ENCODE results near the gene FCGBP.
"Not testable (repeated sequence)": the region's sequence is repeated elsewhere in the genome, so short reads cannot be mapped to it uniquely, and the experiment has no call there.

The FCGBP gene

DNA sequence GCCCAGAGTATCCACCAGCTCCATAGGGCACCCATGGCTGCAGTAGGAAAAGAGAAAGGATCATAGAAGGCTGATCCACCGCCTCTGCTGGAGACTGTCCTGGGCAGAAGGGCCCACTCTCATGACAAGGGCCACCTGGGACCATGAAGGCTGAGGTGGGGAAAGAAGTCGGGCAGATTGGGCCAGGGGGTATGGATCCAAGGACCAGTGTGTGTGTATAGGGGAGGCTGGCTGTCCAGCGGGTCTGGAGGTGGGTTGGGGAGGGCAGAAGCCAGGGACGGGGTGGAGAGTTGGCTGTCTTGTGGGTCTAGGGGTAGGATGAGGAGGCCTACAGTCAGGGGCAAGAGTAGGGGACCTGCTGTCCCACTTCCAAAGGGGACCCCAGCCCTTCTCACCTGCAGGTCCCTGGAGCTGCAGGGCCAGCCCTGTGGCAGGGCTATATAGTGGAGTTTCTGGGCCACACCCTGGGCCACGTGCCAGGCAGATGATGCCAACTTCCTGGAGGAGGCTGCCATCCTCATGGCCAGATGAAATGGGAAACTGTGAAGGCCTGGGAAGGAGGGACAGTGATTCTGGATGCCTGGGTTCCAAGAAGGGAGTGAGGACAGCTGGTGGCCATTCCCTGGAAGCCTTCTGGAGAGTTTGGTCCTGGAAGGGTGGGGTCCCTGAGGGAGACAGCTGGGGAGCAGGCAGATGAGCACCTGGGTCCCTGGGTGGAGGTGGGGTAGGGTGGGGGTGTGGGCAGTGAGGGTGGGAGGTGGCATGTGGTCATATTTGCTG, at the start of gene FCGBP:
TSS of gene FCGBP (minus strand) at position 51 of the 780 bp plus-strand sequence.
- DNase-seq, result no peak

DNA sequence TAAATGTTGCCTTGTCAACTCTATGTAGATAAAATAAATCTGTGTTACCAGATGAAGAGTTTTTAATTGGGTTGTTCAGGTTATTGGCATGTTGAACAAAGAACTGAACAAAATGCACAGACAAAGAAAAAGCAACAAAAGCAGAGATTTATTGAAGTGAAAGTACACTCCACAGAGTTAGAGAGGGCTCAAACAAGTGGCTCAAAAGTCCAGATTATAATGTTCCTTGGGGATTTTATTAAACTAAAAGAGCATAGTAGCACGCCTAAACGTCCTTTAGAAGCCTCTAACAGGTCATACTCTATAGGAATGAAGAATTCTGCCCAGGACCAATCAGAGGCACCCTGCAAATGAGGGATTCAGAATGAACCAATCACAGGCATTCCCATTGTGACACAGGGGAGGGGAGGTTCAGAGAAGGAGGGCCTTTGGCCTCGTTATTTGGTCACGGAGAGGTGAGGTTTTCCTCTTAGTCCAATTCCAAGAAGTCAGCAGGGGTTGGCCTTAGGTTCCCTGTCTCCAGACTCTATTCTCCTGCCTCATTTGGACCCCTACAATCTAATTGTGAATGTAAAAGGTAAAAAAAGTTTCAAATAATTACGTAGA, 49.4 kb upstream of the FCGBP start:
- no peak for DNase-seq

DNA sequence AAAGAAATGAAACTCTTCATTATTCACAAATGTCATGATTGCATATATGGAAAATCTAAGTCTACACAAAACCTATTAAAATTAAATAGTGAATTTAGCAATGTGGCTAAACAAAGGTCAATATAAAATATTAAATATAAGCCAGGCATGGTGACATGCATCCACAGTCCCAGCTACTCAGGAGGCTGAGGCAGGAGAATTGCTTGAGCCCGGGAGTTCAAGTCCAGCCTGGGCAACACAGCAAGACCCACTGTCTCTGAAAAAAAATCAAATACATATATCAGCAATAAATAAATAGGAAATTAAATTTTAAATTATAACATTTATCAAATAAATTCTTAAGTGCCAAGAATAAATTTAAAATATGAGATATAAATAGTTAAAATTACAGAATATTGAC, 48.4 kb upstream of the FCGBP start:
- no peak for DNase-seq

DNA sequence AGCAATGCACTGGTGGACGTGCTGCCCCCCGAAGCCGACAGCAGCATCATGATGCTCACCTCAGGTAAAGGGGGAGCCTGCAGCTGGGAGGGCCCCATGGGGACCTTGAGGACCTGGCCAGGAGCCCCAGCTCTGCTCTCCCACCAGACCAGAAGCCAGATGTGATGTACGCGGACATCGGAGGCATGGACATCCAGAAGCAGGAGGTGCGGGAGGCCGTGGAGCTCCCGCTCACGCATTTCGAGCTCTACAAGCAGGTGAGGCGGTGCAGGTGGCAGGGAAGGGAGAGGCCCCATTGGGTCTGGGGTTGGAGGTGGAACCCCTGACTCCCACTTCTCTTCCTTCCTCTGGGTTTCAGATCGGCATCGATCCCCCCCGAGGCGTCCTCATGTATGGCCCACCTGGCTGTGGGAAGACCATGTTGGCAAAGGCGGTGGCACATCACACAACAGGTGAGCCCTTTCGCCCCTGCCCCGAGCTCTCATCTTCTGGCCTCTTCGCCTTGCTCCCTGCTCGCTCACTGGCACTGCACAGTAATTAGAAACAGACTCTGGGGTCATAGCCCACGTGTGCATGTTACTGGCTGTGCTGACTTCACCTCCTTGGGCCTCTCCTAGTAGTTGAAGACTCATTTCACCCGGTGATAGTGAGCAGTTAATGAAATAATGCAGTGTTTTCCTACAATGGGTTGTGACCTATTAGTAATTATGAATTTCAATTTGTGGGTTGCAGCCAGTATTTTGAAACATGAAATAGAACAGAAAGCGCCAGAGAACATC, 40.1 kb upstream of the FCGBP start:
- no peak for DNase-seq

DNA sequence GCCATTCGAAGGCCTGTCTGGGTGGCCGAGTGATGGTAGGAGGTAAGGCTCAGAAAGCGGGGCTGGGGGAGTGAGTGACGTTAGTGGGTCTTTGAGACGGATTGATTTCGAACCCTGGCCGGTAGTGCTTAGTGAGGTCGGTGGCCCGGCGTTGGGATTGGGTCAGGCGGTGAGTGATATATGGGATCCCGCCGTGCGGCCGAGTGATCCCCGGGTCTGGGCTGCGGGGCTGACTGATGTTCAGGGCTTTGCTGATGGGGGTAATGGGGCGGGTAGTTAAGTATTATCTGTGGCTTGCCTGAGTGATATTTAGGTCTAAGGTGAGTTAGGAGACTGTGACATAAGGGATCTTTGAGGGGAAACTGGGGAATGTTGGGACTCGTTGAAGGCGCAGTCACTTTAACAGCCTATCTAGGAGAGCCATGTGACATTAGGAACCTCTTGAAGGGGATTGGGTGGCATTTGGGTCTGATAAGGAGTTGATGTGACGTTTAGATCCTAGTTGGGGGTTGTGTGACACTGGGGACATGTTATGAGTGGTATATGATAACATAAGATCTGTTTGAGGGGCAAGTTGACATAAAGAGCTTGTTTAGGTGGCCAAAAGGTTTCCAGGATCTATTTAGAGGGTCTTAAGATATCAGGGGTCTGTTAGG, 37.1 kb upstream of the FCGBP start:
- no peak for DNase-seq

DNA sequence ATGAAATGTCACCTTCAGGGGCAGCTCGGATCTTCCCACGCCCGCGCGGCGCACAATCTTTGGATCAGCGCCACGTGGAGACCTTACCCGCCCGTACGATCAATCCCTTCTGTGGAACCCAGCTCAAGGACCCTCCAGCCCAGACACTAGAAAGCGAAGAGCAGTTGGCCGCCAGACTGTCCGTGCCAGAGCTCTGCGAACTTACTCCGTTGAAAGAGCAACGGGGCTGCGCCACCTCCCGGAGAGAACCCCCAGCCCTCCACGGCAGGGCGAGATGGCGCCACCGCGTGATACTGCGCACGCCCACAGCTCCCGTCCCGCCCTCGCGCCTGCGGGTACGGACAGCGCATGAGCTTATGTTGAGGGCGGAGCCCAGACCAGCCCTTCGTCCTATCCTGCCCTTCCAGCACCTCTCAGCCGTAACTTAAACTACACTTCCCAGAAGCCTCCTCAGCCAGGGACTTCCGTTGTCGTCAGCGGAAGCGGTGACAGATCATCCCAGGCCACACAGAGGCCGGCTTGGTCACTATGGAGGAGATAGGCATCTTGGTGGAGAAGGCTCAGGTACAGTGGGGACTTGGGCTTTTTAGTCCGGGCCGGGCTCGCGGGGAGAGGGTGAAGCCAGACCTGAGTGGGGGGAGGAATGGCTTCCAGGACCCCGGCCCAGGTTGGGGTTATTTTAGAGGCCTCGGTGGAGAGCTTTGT, 36.4 kb upstream of the FCGBP start, which contains the start of gene PSMC4:
TSS of gene PSMC4 (plus strand) at position 491 of the 705 bp plus-strand sequence. CDS start at position 529, 38 bp downstream.
- DNase-seq, result peak; percentile 100

DNA sequence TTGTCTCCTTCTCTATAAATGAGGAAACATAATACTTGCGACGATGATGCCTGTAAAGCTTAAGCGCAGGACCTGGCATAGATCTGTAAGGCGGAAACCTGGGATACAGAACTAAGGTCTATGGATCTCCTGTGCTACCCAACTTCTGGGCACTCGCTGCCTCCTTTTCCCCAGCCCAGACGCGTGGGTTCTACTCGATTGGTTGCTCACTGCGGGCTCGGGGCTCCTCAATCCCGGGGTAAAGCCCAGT, 35.9 kb upstream of the FCGBP start:
- DNase-seq, result no peak

DNA sequence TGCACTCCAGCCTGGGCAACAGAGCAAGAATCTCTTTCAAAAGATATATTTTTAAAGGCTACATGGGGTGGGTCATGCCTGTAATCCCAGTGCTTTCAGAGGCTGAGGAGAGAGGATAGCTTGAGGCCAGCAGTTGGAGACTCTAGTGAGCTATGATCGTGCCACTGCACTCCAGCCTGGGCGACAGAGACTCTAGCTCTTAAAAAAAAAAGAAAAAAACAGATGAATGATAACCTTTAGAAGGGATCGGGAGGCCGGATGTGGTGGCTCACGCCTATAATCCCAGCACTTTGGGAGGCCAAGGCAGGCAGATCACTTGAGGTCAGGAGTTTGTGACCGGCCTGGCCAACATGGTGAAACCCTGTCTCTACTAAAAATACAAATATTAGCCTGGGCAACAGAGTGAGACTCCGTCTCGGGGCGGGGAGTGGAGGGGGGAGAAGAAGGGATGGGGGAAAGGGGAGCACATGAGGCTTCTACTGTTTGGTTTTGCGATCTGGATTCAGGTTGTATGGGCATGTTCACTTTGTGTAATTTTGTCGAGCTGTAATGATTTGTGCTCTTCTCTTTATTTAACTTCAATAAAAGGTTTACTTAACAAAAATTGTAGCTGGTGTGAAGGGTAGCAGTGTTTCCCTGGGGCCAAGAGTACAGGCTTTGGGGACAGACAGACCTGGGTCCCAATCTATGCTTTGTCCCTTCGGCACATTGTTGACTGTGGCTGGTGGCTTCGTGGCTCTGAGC, 35.4 kb upstream of the FCGBP start:
- DNase-seq, result peak; percentile 72

DNA sequence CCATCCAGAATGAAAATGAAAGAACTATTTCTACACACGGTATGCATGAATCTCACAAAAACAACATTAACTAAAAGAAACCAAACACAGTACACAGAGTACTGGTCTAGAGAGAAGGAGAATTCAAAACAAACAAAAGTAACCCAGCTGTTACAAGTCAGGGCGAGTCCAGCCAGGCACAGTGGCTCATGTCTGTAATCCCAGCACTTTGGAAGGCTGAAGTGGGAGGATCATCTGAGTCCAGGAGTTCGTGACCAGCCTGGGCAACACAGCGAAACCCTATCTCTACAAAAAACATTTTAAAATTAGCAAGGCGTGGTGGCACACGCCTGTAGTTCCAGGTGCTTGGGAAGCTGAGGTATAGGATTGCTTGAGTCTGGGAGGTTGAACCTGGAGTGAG, 34.8 kb upstream of the FCGBP start:
- DNase-seq, result peak; percentile 58

DNA sequence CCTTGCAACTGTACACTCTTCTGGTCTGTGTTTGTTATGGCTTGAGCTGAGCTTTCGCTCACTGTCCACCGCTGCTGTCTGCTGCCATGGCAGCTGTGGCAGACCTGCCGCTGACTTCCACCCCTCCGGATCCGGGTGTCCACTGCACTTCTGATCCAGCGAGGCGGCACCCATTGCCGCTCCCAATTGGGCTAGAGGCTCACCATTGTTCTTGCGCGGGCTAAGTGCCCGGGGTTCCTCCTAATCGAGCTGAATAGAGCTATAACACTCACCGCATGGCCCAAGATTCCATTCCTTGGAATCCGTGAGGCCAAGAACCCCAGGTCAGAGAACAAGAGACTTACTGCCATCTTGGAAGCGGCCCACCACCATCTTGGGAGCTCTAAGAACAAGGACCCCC, 34.4 kb upstream of the FCGBP start:
- peak; percentile 51 for DNase-seq

DNA sequence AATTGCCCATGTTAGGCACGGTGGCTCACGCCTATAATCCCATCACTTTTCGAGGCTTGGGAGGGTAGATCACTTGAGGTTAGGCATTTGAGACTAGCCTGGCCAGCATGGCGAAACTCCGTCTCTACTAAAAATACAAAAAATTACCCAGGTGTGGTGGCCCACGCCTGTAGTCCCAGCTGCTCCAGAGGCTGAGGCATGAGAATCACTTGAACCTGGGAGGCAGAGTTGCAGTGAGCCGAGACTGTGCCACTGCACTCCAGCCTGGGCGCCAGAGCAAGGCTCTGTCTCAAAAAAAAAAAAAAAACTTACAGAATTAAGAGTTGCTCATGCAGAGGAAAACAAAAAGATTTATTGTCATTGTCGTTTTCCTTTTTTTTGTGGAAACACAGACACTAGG, 33.1 kb upstream of the FCGBP start:
- DNase-seq, result peak; percentile 42

DNA sequence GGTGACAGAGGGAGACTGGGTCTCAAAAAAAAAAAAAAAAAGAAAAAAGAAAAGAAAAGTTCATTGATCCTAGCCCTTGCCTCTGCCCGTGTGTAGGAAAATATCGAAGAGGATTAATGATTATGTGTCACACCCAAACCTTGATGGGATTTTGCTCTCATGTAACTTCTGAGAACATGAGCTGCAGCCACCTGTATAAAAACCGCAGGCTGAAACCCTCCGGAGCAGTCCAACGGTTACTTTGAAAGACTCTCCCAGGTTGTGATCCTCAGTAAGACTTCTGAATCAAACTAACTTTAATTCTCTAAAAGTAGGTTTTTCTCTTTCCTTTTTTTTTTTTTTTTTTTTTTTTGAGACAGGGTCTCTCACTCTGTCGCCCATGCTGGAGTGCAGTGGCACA, 32.2 kb upstream of the FCGBP start:
- no peak for DNase-seq

DNA sequence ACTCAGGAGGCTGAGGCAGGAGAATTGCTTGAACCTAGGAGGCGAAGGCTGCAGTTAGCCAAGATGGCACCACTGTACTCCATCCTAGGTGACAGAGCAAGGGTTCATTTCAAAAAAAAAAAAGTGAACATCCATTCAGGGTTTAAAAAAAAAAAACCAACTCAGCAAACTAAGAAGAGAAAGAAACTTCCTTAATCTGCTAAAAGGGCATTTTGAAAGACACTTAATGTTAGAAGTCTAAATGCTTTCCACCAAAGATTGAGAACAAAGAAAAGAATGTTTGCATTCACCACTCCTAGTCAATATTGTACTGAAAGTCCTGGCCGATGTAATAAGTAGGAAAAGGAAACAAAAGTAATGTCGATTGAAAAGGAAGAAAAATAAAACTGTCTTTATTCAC, 29.5 kb upstream of the FCGBP start:
- DNase-seq, result no peak

DNA sequence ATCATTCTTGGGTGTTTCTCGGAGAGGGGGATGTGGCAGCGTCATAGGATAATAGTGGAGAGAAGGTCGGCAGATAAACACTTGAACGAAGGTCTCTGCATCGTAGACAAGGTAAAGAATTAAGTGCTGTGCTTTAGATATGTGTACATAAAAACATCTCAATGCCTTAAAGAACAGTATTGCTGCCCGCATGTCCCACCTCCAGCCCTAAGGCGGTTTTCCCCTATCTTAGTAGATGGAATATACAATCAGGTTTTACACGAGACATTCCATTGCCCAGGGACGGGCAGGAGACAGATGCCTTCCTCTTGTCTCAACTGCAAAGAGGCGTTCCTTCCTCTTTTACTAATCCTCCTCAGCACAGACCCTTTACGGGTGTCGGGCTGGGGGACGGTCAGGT, 25.0 kb upstream of the FCGBP start:
- DNase-seq, result not testable (repeated sequence)

DNA sequence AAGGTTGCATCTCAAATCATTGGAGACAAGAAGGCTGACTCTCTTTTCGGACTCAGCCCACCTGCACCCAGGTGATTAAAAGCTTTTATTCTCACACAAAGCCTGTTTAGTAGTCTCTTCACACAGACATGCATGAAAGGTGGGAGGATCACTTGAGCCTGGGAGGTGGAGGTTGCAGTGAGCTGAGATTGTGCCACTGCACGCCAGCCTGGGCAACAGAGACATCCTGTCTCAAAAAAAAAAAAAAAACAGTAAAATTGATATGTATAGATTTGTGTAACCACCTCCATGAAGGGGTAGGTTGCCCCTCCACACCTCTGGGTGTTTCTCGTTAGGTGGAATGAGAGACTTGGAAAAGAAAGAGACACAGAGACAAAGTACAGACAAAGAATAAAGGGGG, 24.5 kb upstream of the FCGBP start:
- peak; percentile 62 for DNase-seq

DNA sequence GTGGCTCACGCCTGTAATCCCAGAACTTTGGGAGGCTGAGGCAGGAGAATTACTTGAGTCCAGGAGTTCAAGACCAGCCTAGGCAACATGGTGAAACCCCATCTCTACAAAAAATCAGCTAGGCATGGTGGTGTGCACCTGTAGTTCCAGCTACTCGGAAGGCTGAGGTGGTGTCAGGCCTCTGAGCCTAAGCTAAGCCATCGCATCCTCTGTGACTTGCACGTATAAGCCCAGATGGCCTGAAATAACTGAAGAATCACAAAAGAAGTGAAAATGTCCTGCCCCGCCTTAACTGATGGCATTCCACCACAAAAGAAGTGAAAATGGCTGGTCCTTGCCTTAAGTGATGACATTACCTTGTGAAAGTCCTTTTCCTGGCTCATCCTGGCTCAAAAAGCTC, 23.5 kb upstream of the FCGBP start:
- DNase-seq, result peak; percentile 31

DNA sequence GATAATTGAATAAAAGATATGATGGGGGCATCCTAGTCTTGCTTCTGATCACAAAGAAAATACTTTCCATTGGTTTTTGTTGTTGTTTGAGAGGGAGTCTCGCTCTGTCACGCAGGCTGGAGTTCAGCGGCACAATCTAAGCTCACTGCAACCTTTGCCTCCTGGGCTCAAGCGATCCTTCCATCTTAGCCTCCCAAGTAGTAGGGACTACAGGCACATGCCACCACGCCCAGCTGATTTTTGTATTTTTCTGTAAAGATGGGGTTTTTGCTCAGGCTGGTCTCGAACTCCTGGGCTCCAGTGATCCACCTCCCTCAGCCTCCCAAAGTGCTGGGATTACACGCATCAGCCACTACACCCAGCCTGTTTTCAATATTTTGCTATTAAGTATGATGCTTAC, 19.5 kb upstream of the FCGBP start:
- peak; percentile 55 for DNase-seq

DNA sequence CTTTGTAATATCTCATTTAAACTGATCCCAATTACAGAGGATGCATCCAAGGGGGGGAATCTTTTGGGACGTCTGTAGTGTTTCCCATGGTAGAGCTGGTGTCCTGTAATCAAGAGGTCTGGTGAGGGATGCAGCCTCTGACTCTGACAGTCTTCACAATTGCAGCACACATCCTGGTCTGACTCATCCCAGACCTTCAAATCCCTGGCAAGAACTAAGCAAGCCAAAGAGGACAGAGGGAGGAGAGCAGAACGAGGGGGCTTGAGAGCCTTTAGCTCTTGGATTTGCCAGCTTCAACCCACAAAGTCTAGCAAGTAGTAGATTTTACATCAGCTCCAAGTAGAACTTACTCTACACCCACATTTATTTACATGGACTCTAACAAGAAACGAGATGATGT, 17.3 kb upstream of the FCGBP start:
- DNase-seq, result no peak

DNA sequence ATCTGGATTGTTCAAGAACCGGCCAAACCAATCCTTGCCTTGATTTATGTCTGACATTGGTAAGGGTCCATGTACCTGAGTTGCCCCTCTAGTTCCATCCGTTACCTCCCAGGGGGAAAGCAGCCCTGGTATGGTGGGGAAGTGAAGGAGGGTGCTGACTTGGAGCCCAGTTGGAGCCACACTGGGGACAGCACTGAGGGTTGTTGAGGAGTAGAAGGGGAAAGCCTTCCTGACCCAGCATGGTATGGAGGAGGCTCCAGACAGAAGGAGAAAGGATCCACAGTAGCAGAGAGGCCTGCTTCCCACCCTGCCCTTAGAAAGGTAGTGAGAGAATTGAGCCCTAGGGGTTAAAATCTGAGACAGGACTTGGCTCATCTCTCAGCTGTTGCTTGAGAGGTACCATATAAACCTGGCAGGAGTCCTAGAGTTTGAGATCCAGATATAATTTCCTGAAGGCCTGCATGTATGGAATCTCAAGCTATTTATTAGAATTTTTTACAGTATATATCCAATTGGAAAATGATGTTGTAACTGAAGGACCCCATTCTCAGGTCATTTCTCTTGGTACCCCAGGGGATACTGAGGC, 16.7 kb upstream of the FCGBP start:
- DNase-seq, result no peak

DNA sequence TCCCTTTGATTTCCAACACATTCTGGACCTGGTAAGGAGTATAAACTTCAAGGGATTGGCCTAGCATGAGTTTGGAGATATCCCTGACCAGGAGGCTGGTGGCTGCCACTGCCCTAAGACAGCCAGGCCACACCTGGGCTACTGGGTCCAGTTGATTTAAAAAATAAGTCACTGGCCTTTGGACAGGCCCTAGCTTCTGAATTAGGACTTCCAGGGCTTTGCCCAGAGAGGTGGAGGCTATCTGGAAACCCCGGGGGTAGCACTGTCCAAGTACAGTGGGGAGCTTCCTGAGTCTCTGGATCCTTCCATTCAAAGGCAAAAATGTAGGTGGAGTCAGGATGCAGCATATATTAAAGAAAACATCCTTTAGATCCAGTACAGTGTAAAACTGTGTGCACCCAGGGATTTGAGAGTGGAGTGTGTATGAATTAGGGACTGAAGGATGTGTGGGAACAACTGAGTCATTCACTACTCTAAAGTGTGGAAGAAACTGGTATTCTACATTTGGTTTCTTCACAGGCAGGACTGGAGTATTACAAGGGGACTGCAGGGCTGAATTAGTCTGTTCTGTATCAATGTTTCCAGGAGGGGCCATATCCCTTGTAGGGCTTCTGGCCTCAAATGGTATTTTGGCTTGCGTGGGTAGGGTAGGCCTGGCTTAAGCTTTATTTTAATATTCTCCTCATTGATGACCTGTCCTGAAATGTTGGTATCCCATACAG, 14.8 kb upstream of the FCGBP start:
- no peak for DNase-seq

DNA sequence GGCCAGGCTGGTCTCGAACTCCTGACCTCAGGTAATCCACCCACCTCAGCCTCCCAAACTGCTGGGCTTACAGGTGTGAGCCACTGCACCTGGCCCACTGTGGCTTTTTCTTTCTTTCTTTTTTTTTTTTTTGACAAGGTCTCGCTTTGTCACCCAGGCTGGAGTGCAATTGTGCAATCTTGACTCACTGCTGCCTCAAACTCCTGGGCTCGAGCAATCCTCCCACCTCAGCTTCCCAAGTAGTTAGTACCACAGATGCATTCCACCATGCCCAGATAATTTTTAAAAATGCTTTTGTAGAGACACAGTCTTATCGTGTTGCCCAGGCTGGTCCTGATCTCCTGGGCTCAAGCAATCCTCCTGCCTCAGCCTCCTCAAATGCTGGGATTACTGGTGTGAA, 12.1 kb upstream of the FCGBP start:
- DNase-seq, result no peak

Measured in activated effector memory CD4-positive, alpha-beta T cell treated with anti-CD3 and anti-CD28 coated beads, Interleukin-2, amount 50 U/mL, for 16 hours (primary cell).